Upper lobe of left lung (tissue), 6 donors: ENCODE results near the gene GRIN2A. TPM values are rescaled to one million over a fixed set of nuclear protein-coding genes. Genes with fewer than 3 reads are reported as not detected.

Experiments used
- ATAC-seq, 2 donors: fragments of 200-7000 bp; cut with Tn5 transposase; one replicate each; pipeline ENCODE4 v1.9.1; 2022; ENCODE audit warnings: mild to moderate bottlenecking in 2 of 2, moderate library complexity in 2 of 2; ENCODE audit not compliant: low FRiP score in 2 of 2
- DNase-seq, 2 donors: peaks; one replicate each; pipeline ENCODE4 v3.0.0-alpha.2; 2019 to 2020
- H3K27ac ChIP-seq, 4 donors: fragments of 200-600 bp; sonication (generic); one replicate each; pipeline ENCODE4 v1.5.1; 2016 to 2019
- H3K27me3 ChIP-seq, 4 donors: fragments of 200-600 bp; sonication (generic); one replicate each; pipeline ENCODE4 v1.5.1; 2017 to 2019
- H3K36me3 ChIP-seq, 4 donors: fragments of 200-600 bp; sonication (generic); one replicate each; pipeline ENCODE4 v1.5.1; 2016 to 2019
- H3K4me1 ChIP-seq, 4 donors: fragments of 200-600 bp; sonication (generic); one replicate each; pipeline ENCODE4 v1.5.1; 2018 to 2019
- H3K4me3 ChIP-seq, 4 donors: fragments of 200-600 bp; sonication (generic); one replicate each; pipeline ENCODE4 v1.5.1; 2017 to 2019; ENCODE audit warnings: mild to moderate bottlenecking in 2 of 4, moderate library complexity in 1 of 4
- H3K9me3 ChIP-seq, 4 donors: fragments of 200-600 bp; sonication (generic); one replicate each; pipeline ENCODE4 v1.5.1; 2018 to 2019
- EP300 ChIP-seq, 4 donors: sonication (generic); formaldehyde crosslinking; IDR thresholded peaks; one replicate each; pipeline ENCODE4 v1.5.1; 2017; ENCODE audit warnings: antibody characterized with exemption in 4 of 4, control low read depth in 2 of 4
- POLR2A ChIP-seq, 4 donors: fragments of 450-650 bp; IDR thresholded peaks; one replicate each; pipeline ENCODE4 v1.5.1; 2016 to 2017; ENCODE audit warnings: antibody characterized with exemption in 4 of 4, mild to moderate bottlenecking in 2 of 4
- POLR2AphosphoS5 ChIP-seq, 2 donors: sonication (generic); formaldehyde crosslinking; IDR thresholded peaks; one replicate each; pipeline ENCODE4 v1.5.1; 2017; ENCODE audit warnings: antibody characterized with exemption in 2 of 2
- WGBS, 2 donors: methylation state at CpG; one replicate each; pipeline ENCODE4 v1.1.5; 2017 to 2018; 5-methylcytosine and 5-hydroxymethylcytosine counted together
- total RNA-seq, 6 donors: library from RNA; depleted of rRNA in 4 of 6; stranded (reverse); fragments of >200 nt in 4 of 6; gene quantifications; one replicate each; pipeline versions ENCODE4 v1.1.0 to v1.2.1, GENCODE V29; 2016 to 2021
- TF ChIP-seq, protein P1 (sequence below), 6 experiments: fragments of 450-650 bp in 4 of 6; fragments of 200-600 bp in 2 of 6; sonication (generic) in 2 of 6; IDR thresholded peaks; one replicate each; pipeline ENCODE4 v1.5.1; 2016 to 2019; ENCODE audit warnings: antibody characterized with exemption in 6 of 6
- donor health status: DM: no; HTN: no; CAD: no; lungs with moderate emphysema.
- donor health status: DM: no; HTN: yes; CAD: no; lungs with severe emphysema.

GRIN2A gene
- total RNA-seq, 6 donors from 2014 or later = 0.11 to 0.57 (median 0.30) TPM; not detected in 3

- Histone ChIP-seq H3K4me3 (no peak overlapping the region), H3K36me3 (no peaks in the 10 kb centered on the region), H3K27ac (no peak overlapping the region), H3K9me3 (no peaks in the 10 kb centered on the region), H3K27me3 (no peaks in the 10 kb centered on the region), H3K4me1 (no peaks in the 10 kb centered on the region)
- ATAC-seq (no peak), DNase-seq (no peak)
- 77 to 90% methylated on average over 4 of the region's 4 CpGs for WGBS, 2 donors
- TF ChIP-seq POLR2AphosphoS5 (IDR thresholded peaks at IDR 0.05) = no peak
- no peak for TF ChIP-seq POLR2A (IDR thresholded peaks at IDR 0.05)
- TF ChIP-seq EP300 (IDR thresholded peaks at IDR 0.05) = no peak
- TF ChIP-seq, protein P1, sequence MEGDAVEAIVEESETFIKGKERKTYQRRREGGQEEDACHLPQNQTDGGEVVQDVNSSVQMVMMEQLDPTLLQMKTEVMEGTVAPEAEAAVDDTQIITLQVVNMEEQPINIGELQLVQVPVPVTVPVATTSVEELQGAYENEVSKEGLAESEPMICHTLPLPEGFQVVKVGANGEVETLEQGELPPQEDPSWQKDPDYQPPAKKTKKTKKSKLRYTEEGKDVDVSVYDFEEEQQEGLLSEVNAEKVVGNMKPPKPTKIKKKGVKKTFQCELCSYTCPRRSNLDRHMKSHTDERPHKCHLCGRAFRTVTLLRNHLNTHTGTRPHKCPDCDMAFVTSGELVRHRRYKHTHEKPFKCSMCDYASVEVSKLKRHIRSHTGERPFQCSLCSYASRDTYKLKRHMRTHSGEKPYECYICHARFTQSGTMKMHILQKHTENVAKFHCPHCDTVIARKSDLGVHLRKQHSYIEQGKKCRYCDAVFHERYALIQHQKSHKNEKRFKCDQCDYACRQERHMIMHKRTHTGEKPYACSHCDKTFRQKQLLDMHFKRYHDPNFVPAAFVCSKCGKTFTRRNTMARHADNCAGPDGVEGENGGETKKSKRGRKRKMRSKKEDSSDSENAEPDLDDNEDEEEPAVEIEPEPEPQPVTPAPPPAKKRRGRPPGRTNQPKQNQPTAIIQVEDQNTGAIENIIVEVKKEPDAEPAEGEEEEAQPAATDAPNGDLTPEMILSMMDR (IDR thresholded peaks at IDR 0.05) = no peak
These were observed 61.3 kb downstream of the GRIN2A start for GRCh38 chr16:10120953-10121352.

DNA sequence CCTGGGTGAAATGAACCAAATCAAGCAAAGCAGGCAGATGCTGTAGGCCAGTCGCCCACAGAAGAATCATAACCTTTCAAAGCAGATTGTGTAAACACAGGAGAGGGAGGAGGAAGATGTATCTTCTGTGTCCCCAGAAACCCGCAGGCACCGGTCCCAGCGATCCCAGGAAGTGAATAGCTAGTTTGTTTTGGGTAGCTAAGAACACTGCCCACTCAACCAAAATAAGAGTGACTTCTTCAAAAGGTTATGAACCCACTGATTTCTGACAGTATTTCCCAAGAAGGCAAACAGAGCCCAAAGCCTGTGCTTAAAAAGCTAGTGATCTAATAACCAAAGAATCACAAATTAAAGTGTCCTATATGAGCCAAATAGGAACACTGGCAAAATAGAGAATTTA is 67.8 kb downstream of the GRIN2A start:
- H3K36me3 ChIP-seq = no peaks in the 10 kb centered on the region
- DNase-seq (no peak), ATAC-seq (no peak)
- H3K4me3 ChIP-seq = no peak overlapping the region
- no peaks in the 10 kb centered on the region for H3K27me3 ChIP-seq
- H3K4me1 ChIP-seq = no peaks in the 10 kb centered on the region
- no peak overlapping the region for H3K27ac ChIP-seq
- no peaks in the 10 kb centered on the region for H3K9me3 ChIP-seq
- 52 to 54% methylated on average over 4 of the region's 4 CpGs for WGBS, 2 donors
- TF ChIP-seq POLR2AphosphoS5 (IDR thresholded peaks at IDR 0.05) = no peak
- TF ChIP-seq EP300 (IDR thresholded peaks at IDR 0.05) = no peak
- no peak for TF ChIP-seq POLR2A (IDR thresholded peaks at IDR 0.05)
- TF ChIP-seq, protein P1 (IDR thresholded peaks at IDR 0.05) = no peak

- 80 to 86% methylated on average over 4 to 7 of the region's 7 CpGs for WGBS, 2 donors
- TF ChIP-seq, protein P1 (IDR thresholded peaks at IDR 0.05) = no peak
- no peak for TF ChIP-seq POLR2AphosphoS5 (IDR thresholded peaks at IDR 0.05)
- TF ChIP-seq POLR2A (IDR thresholded peaks at IDR 0.05) = no peak
- TF ChIP-seq EP300 (IDR thresholded peaks at IDR 0.05) = no peak
These were observed 69.0 kb downstream of the GRIN2A start for GRCh38 chr16:10113248-10113647.

GRCh38 chr16:10112021-10112420 is 70.2 kb downstream of the GRIN2A start:
- H3K36me3 ChIP-seq = no peaks in the 10 kb centered on the region
- DNase-seq = no peak
- no peaks in the 10 kb centered on the region for H3K4me1 ChIP-seq
- no peaks in the 10 kb centered on the region for H3K27me3 ChIP-seq
- ATAC-seq = no peak
- no peak overlapping the region for H3K4me3 ChIP-seq
- TF ChIP-seq POLR2AphosphoS5 (IDR thresholded peaks at IDR 0.05) (no peak), POLR2A (IDR thresholded peaks at IDR 0.05) (no peak), EP300 (IDR thresholded peaks at IDR 0.05) (no peak)
- TF ChIP-seq, protein P1 (IDR thresholded peaks at IDR 0.05) = no peak
- 90 to 93% methylated on average over 4 to 5 of the region's 5 CpGs for WGBS, 2 donors
- no peak overlapping the region for H3K27ac ChIP-seq
- no peaks in the 10 kb centered on the region for H3K9me3 ChIP-seq

More at GRCh38 chr16:10113248-10113647, 69.0 kb downstream of the GRIN2A start:
- Histone ChIP-seq H3K36me3 (no peaks in the 10 kb centered on the region), H3K9me3 (no peaks in the 10 kb centered on the region), H3K27me3 (no peaks in the 10 kb centered on the region), H3K4me3 (no peak overlapping the region), H3K27ac (no peak overlapping the region), H3K4me1 (no peaks in the 10 kb centered on the region)
- no peak for ATAC-seq
- DNase-seq = no peak

DNA sequence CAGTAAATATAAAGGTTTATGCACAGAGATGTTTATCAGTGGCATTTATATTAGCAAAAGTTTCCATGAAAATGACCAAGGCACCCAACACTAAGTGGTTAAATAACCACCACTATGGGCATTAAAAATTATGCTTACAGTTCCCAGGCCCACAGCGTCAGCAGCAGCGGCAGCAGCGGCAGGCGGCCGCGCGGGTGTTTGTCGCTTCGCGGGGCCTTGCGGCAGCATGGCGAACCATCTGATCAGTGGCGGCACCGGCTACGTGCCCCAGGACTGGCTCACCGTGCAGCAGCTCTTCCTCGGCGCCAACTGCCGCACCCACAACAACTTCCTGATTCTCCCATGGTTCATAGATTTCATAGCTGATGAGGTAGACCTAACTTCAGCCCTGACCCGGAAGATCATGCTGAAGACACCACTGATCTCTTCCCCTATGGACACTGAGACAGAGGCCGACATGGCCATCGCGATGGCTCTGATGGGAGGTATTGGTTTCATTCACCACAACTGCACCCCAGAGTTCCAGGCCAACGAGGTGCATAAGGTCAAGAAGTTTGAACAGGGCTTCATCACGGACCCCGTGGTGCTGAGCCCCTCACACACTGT is 71.0 kb downstream of the GRIN2A start:
- Histone ChIP-seq H3K9me3 (no peaks in the 10 kb centered on the region), H3K27ac (no peak overlapping the region), H3K4me1 (no peaks in the 10 kb centered on the region), H3K36me3 (no peaks in the 10 kb centered on the region), H3K27me3 (no peaks in the 10 kb centered on the region), H3K4me3 (no peak overlapping the region)
- peak in 1 of 2 donors; percentile 65 for DNase-seq
- 87 to 89% methylated on average over 16 to 26 of the region's 26 CpGs for WGBS, 2 donors
- no peak for TF ChIP-seq POLR2AphosphoS5 (IDR thresholded peaks at IDR 0.05)
- TF ChIP-seq, protein P1 (IDR thresholded peaks at IDR 0.05) = no peak
- no peak for TF ChIP-seq POLR2A (IDR thresholded peaks at IDR 0.05)
- no peak for TF ChIP-seq EP300 (IDR thresholded peaks at IDR 0.05)
- no peak for ATAC-seq
